GM06990 (cell line): ENCODE data around the gene PRPF19.
A peak's percentile ranks its signal among the peaks of the same experiment; 100 is the strongest.
"Not testable (repeated sequence)": the region's sequence is repeated elsewhere in the genome, so short reads cannot be mapped to it uniquely, and the experiment has no call there.

Source experiments
- DNase-seq: peaks from one replicate; pipeline ENCODE4 v3.0.0-alpha.2; 2011; ENCODE audit not compliant: insufficient read length; ENCODE audit errors: extremely low read depth
- H3K27me3 ChIP-seq: replicated peaks from 2 replicates; pipeline ENCODE4 v1.6.0; 2011; ENCODE audit warnings: low read length; ENCODE audit not compliant: control insufficient read depth, insufficient read depth
- H3K36me3 ChIP-seq: 2 replicates; pipeline ENCODE4 v1.5.1; 2011; ENCODE audit warnings: low read length; ENCODE audit not compliant: control insufficient read depth, insufficient read depth
- H3K4me3 ChIP-seq: replicated peaks from 2 replicates; pipeline ENCODE4 v1.5.1; 2011; ENCODE audit warnings: low read depth, mild to moderate bottlenecking, control low read depth, low read length
- CTCF ChIP-seq: IDR thresholded peaks from 2 replicates; pipeline ENCODE4 v1.5.1; 2011; ENCODE audit warnings: low read length, control low read depth, mild to moderate bottlenecking, inconsistent platforms; ENCODE audit not compliant: insufficient read depth, poor library complexity, severe bottlenecking

PRPF19 gene

GRCh38 chr11:60913793-60914632, 7.6 kb upstream of the PRPF19 start, which contains the start of gene TMEM109:
Gene TMEM109, plus strand, starts transcription at chr11:60914158. Its CDS starts 5,536 bp downstream, at chr11:60919694.
- DNase-seq: peak; percentile 91
- Histone ChIP-seq H3K27me3 (no peaks in the 10 kb centered on the region), H3K4me3 (peak within 1 kb of the TSS; percentile 76), H3K36me3 (no peaks in the 10 kb centered on the region)
- no peak for TF ChIP-seq CTCF

GRCh38 chr11:60912851-60913528, 6.6 kb upstream of the PRPF19 start:
- no peak for TF ChIP-seq CTCF
- H3K27me3 ChIP-seq: no peaks in the 10 kb centered on the region
- no peaks in the 10 kb centered on the region for H3K36me3 ChIP-seq
- DNase-seq: no peak
- peak overlapping the region; percentile 76; the same call in 1 of the 2 replicates for H3K4me3 ChIP-seq

- no peak overlapping the region for H3K4me3 ChIP-seq
- no peak for TF ChIP-seq CTCF
- no peaks in the 10 kb centered on the region for H3K36me3 ChIP-seq
- no peak for DNase-seq
- no peaks in the 10 kb centered on the region for H3K27me3 ChIP-seq
Observed at GRCh38 chr11:60912223-60912850, 6.0 kb upstream of the PRPF19 start.

GRCh38 chr11:60910711-60911380, 4.5 kb upstream of the PRPF19 start:
- TF ChIP-seq CTCF: peak; percentile 21
- no peak overlapping the region for H3K4me3 ChIP-seq
- H3K36me3 ChIP-seq: no peaks in the 10 kb centered on the region
- peak; percentile 26 for DNase-seq
- no peaks in the 10 kb centered on the region for H3K27me3 ChIP-seq

- peak; percentile 83 for DNase-seq
- TF ChIP-seq CTCF: no peak
- H3K27me3 ChIP-seq: no peaks in the 10 kb centered on the region
- no peaks in the 10 kb centered on the region for H3K36me3 ChIP-seq
- no peak overlapping the region for H3K4me3 ChIP-seq
Observed at GRCh38 chr11:60910281-60910687, 3.9 kb upstream of the PRPF19 start.

GRCh38 chr11:60909680-60910280, 3.4 kb upstream of the PRPF19 start:
- H3K27me3 ChIP-seq, H3K4me3 ChIP-seq, DNase-seq: not testable (repeated sequence)

More at GRCh38 chr11:60909680-60910280, 3.4 kb upstream of the PRPF19 start:
- not testable (repeated sequence) for H3K36me3 ChIP-seq
